Stimulated activated CD8-positive, alpha-beta memory T cell treated with anti-CD3 and anti-CD28 coated beads, Interleukin-4, amount 100 ng/mL, for 24 hours (primary cell): Measurements from ENCODE around the gene TRIM44.
"Not testable (repeated sequence)": the region's sequence is repeated elsewhere in the genome, so short reads cannot be mapped to it uniquely, and the experiment has no call there.

Experiments
- DNase-seq: peaks from one replicate; pipeline ENCODE4 v3.0.0-alpha.2; 2020; ENCODE audit warnings: low read depth

The TRIM44 gene

GRCh38 chr11:35753573-35753972 lies 91.0 kb downstream of the TRIM44 start:
- DNase-seq: not testable (repeated sequence)

DNA sequence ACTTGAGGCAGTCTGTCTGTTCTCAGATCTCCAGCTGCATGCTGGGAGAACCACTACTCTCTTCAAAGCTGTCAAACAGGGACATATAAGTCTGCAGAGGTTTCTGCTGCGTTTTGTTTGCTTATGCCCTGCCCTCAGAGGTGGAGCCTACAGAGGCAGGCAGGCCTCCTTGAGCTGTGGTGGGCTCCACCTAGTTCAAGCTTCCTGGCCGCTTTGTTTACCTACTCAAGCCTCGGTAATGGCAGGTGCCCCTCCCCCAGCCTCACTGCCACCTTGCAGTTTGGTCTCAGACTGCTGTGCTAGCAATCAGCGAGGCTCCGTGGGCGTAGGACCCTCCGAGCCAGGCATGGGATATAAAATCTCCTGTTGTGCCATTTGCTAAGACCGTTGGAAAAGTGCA lies 97.4 kb downstream of the TRIM44 start:
- DNase-seq: not testable (repeated sequence)

- no peak for DNase-seq
These were observed 99.3 kb downstream of the TRIM44 start for GRCh38 chr11:35761899-35762298.

- no peak for DNase-seq
These were observed 100.7 kb downstream of the TRIM44 start for GRCh38 chr11:35763301-35763700.

GRCh38 chr11:35763765-35764164 lies 101.2 kb downstream of the TRIM44 start:
- DNase-seq: no peak

- no peak for DNase-seq
These were observed 101.8 kb downstream of the TRIM44 start for GRCh38 chr11:35764417-35764816.

GRCh38 chr11:35765211-35765610 lies 102.6 kb downstream of the TRIM44 start:
- no peak for DNase-seq

DNA sequence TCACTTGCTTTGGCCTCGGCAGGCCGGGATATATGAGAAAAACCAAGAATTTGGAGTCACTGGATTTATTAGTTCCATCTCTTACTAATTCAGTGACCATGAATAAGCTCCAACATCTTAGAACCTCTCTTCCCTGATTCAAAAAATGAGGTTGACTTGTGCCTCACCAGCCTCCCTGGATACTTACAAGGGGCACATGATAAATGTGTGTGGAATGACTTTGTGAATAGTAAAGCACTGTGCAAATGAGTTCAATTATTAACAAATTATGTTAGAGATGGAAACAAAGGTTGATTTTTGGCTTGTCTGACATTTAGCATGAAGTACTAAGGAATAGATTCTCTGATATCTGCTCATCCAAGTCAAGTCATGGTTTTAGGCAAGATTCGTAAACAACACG lies 104.1 kb downstream of the TRIM44 start:
- DNase-seq: no peak

GRCh38 chr11:35770425-35770824 lies 107.8 kb downstream of the TRIM44 start:
- not testable (repeated sequence) for DNase-seq

DNA sequence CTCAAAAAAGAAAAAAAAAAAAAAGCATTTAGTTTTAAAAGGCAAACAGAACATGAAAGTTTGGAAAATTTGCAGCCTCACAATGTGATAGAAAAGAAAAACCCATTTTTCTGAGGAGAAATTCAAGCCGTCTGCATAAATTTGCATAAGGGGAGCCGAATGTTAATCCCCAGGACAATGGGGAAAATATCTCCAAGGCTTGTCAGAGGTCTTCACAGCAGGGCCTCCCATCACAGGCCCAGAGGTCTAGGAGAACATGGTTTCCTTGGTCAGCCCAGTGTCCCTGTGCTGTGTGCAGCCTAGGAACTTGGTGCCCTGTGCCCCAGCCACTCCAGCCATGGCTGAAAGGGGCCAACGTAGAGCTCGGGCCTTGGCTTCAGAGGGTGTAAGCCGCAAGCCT lies 109.1 kb downstream of the TRIM44 start:
- DNase-seq: no peak

GRCh38 chr11:35777241-35777640 lies 114.7 kb downstream of the TRIM44 start:
- not testable (repeated sequence) for DNase-seq

DNA sequence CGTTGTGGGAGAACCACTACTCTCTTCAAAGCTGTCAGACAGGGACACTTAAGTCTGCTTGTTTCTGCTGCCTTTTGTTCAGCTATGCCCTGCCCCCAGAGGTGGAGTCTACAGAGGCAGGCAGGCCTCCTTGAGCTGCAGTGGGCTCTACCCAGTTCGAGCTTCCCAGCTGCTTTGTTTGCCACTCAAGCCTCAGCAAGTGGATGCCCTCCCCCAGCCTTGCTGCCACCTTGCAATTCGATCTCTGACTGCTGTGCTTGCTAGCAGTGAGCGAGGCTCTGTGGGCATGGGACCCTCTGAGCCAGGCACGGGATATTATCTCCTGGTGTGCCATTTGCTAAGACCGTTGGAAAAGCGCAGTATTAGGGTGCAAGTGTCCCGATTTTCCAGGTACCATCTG lies 116.4 kb downstream of the TRIM44 start:
- DNase-seq: not testable (repeated sequence)

- DNase-seq: no peak
These were observed 116.8 kb downstream of the TRIM44 start for GRCh38 chr11:35779409-35779808.

GRCh38 chr11:35780951-35781860 lies 118.6 kb downstream of the TRIM44 start:
- no peak for DNase-seq

DNA sequence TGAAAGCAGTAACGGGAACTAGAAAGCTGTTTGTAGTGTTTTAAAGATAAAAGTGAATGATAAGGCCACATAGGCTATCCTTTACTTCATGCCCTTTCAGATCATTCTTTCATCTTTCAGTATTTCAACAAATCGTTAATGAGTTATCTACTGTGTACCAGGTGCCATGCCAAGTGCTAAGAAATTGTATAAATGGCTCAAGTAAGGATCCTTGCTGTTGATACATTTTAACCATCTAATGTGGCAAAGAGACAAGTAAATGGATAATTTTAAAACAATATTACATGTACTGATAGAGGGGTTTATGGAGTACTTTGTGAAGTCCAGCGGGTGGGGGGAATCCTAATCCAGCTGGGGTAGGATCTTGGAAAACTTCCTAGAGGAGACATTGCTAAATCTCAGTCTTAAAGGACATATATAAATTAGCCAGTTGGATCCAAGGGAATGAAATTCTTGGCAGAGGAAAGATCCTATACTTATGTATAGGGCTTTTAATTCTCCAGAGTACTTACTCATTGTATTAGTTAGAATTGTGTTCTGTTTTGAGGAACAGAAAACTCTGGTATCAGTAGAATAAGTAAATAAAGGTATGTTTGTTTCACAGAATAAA lies 119.4 kb downstream of the TRIM44 start:
- no peak for DNase-seq

GRCh38 chr11:35783809-35784208 lies 121.2 kb downstream of the TRIM44 start:
- no peak for DNase-seq

DNA sequence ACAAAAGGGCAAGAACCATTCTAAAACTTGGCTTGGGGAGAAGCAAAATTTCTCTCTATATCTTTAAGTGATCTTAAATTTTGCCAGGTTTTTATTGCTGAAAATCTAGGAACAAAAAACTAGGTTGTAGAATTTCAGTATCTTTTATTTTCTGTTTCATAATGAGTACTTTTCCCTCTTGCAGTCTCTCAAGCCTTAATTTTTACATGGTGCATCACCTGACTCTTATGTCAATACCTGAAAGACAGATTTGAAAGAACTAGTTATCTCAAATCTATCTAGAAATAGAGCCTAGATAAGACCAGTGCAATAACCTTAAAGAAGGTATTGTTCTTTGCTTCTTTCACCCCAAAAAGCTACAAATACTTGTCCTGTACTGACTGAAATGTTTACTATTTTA lies 122.1 kb downstream of the TRIM44 start:
- no peak for DNase-seq

GRCh38 chr11:35785287-35786167 lies 123.0 kb downstream of the TRIM44 start:
- DNase-seq: no peak

- no peak for DNase-seq
These were observed 123.6 kb downstream of the TRIM44 start for GRCh38 chr11:35786188-35786587.

DNA sequence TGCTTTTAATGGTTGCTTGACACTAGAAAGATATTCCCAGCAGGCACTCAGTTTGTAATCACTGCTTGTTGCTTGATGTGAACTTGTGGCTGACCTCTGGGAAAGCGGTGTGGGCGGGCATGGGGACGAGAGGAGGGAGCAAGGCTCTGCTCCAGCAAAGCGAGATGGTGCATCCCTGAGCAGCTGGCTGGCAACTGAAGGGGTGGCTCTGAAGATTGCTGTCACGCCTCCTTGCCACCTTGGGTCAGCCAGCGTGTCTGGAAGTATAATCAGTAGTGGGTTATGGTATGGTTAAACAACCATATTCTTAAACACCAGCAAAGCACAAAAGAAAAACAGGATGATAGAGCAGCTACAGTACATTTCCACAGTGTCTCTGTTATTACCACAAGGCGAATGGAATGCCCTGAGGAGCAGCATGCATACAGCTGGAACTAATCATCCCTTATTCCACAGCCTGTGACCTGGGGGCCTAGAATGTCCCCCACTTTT lies 124.5 kb downstream of the TRIM44 start:
- DNase-seq: no peak

DNA sequence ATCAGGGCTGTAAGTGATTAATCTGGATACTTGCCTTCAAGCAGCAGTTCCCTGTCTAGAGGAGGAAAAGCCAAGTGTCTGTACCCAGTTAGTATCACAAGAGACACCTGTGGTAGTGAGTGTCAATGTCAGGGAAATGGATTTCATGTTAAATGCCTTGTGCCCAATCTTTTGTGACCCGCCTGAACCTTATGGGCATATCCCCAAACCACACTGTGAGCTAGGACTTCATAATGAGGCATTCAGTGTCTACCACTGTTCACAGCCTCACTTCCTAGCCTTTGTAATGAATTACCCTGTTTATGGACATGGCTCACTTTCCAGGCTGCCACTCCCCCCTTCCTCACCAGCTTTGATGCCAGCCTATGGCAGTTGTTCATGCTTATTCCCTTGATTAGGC lies 125.1 kb downstream of the TRIM44 start:
- no peak for DNase-seq
